IPS-18a (cell line): Measurements from ENCODE around the gene COLGALT1.

Source experiments
- H3K27ac ChIP-seq: one replicate; pipeline ENCODE4 v1.5.1; 2013; ENCODE audit warnings: low read length
- H3K27me3 ChIP-seq: one replicate; pipeline ENCODE4 v1.6.1; 2013; ENCODE audit warnings: mild to moderate bottlenecking, low read length; ENCODE audit not compliant: control insufficient read depth, insufficient read depth
- H3K36me3 ChIP-seq: one replicate; pipeline ENCODE4 v1.6.1; 2013; ENCODE audit warnings: low read depth, low read length; ENCODE audit not compliant: control insufficient read depth
- H3K4me1 ChIP-seq: one replicate; pipeline ENCODE4 v1.6.1; 2013; ENCODE audit warnings: low read depth, low read length; ENCODE audit not compliant: control insufficient read depth
- H3K4me3 ChIP-seq: one replicate; pipeline ENCODE4 v1.5.1; 2013; ENCODE audit warnings: low read length
- H3K9ac ChIP-seq: one replicate; pipeline ENCODE4 v1.6.1; 2013; ENCODE audit warnings: mild to moderate bottlenecking, low read length, moderate library complexity
- H3K9me3 ChIP-seq: one replicate; pipeline ENCODE4 v1.6.1; 2013; ENCODE audit warnings: low read depth, low read length; ENCODE audit not compliant: control insufficient read depth

COLGALT1 gene

DNA sequence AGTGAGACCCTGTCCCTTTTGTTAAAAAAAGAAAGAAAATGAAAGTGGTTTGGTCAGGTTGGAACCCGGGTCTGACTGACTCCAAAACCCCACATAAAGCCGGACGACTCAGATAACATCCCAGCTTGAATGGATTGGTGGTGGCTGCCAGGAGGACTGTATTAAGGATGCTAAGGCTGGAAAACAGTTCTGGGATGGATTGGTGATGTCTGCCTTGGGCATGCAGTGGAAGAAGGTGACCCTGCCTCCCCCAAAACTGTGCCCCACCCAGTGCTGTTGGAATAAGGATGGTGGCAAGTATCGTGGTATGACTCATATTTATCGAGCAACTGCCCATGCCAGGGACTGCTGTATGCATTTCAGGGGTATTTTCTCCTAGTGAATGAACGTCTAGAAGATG, 18.5 kb upstream of the COLGALT1 start:
- Histone ChIP-seq H3K4me1 (no peaks in the 10 kb centered on the region), H3K27me3 (peaks cover 7% of the 10 kb centered on the region), H3K9ac (no peak overlapping the region), H3K27ac (no peak overlapping the region), H3K9me3 (no peaks in the 10 kb centered on the region), H3K36me3 (no peaks in the 10 kb centered on the region), H3K4me3 (no peak overlapping the region)

DNA sequence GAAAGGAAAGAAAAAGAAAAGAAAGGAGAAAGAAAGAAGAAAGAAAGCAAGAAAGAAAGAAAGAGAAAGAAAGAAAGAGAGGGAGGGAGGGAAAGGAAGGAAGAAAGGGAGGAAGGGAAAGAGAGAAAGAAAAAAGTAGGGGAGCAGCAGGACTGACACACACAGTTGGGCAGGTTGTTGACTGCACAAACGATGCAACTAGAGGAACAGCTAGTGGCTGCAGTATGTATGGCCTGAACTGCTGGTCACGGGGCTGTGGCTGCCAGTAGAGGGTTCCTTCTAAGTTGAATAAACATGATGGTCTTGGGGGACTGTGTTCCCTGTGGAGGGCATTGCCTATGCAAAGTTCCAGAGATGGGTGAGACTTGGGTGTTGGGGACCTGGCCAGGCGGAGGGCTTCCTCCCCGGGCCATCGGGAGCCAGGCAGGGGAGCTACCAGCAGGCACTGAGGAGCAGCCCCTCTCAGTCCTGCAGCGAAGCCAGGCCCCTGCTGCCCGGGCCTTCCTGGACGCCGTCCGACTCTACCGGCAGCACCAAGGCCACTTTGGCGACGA, 16.7 kb upstream of the COLGALT1 start:
- Histone ChIP-seq H3K27me3 (peaks cover 7% of the 10 kb centered on the region), H3K36me3 (no peaks in the 10 kb centered on the region), H3K9me3 (no peaks in the 10 kb centered on the region), H3K4me1 (no peaks in the 10 kb centered on the region), H3K9ac (peak overlapping the region; percentile 9), H3K4me3 (peak overlapping the region; percentile 61), H3K27ac (no peak overlapping the region)

DNA sequence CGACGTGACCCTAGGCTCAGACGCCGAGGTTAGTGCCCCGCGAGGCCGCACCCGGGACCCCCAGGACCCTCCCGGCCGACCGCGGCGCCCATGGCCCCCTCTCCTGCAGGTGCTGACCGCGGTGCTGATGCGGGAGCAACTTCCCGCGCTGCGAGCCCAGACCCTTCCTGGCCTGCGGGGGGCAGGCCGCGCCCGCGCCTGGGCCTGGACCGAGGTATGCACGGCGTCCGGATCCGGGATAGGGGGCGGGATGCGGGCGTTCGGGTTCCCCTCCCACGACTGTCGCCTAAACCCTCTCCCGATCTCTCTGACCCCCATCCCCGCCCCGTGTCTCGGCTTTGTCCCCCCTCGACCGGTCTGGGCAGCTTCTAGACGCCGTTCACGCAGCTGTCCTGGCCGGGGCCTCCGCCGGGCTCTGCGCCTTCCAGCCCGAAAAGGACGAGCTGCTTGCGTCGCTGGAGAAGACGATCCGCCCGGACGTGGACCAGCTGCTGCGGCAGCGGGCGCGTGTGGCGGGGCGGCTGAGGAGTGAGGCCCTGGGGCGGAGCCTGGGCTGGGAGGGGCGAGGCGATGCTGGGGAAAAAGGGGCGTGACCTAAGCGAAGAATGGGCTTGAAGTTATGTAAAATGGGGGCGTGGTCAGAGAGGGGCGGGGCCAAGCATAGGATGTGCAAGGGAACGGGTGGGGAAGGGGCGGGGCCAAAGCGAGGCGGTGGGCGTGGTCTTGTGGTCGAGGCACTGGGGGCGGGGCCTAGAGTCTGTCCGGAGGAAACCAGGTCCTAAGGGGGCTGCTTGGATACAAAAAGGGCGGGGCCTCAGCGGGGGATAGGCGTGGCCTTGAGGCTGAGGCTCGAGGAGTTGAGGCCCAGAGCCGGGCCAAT, 16.0 kb upstream of the COLGALT1 start:
- Histone ChIP-seq H3K4me3 (peak overlapping the region; percentile 61), H3K27me3 (peaks cover 7% of the 10 kb centered on the region), H3K27ac (no peak overlapping the region), H3K9me3 (no peaks in the 10 kb centered on the region), H3K4me1 (no peaks in the 10 kb centered on the region), H3K36me3 (no peaks in the 10 kb centered on the region), H3K9ac (peak overlapping the region; percentile 9)

DNA sequence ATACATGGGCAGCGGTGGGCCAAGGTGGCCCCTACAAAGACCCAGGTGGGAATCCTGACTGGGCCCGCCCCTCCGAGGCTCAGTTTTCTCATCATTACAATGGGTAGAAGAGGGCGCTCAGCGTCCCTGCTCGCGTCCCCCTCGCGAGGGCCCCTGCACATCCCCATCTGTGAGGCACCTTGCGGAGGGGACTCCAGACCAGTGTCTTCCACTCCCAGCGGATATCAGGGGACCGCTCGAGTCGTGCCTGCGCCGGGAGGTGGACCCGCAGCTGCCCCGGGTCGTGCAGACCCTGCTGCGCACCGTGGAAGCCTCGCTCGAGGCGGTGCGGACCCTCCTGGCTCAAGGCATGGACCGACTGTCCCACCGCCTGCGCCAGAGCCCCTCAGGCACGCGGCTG, 15.3 kb upstream of the COLGALT1 start:
- Histone ChIP-seq H3K9me3 (no peaks in the 10 kb centered on the region), H3K4me3 (no peak overlapping the region), H3K36me3 (no peaks in the 10 kb centered on the region), H3K27me3 (peaks cover 7% of the 10 kb centered on the region), H3K27ac (no peak overlapping the region), H3K4me1 (no peaks in the 10 kb centered on the region), H3K9ac (no peak overlapping the region)

DNA sequence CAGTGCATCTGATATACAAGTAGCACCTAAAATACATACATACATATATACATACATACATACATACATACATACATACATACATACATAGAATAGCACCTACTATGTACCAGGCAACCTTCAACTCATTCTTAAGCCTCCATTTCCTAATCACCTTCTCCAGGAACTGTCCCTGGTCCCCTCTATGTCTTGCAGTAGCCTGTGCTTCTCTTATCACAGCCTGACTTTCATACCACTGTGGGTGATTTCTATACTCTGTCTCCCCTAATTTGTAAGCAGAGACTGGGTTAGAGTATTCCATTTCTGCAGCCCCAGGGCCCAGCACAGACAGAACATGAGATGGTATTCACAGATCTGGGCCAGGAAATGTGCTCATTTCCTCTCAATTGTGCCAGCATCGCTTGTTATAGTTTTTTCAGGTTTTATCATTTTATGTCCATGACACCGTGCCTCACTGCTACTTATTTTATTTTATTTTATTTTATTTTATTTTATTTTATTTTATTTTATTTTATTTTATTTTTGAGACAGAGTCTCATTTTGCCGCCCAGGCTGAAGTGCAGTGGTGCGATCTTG, 14.2 kb upstream of the COLGALT1 start:
- Histone ChIP-seq H3K4me1 (no peaks in the 10 kb centered on the region), H3K4me3 (no peak overlapping the region), H3K9me3 (no peaks in the 10 kb centered on the region), H3K27me3 (peaks cover 7% of the 10 kb centered on the region), H3K9ac (no peak overlapping the region), H3K36me3 (no peaks in the 10 kb centered on the region), H3K27ac (no peak overlapping the region)

DNA sequence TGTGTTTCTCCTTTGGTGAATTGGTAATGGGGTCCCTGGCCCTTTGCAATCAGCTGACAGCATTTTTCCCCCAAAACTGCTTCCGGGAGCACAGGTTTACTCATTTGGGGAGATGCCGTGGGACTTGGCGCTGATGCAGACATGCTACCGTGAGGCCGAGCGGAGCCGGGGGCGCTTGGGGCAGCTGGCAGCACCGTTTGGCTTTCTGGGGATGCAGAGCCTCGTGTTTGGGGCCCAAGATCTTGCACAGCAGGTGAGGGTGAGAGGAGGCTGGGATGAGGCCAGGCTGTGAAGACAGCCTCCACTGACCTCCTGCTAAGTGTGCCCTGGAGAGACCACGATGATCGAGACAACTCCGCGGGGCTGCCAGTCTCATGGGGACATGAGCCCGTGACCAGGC, 13.4 kb upstream of the COLGALT1 start:
- no peak overlapping the region for H3K27ac ChIP-seq

DNA sequence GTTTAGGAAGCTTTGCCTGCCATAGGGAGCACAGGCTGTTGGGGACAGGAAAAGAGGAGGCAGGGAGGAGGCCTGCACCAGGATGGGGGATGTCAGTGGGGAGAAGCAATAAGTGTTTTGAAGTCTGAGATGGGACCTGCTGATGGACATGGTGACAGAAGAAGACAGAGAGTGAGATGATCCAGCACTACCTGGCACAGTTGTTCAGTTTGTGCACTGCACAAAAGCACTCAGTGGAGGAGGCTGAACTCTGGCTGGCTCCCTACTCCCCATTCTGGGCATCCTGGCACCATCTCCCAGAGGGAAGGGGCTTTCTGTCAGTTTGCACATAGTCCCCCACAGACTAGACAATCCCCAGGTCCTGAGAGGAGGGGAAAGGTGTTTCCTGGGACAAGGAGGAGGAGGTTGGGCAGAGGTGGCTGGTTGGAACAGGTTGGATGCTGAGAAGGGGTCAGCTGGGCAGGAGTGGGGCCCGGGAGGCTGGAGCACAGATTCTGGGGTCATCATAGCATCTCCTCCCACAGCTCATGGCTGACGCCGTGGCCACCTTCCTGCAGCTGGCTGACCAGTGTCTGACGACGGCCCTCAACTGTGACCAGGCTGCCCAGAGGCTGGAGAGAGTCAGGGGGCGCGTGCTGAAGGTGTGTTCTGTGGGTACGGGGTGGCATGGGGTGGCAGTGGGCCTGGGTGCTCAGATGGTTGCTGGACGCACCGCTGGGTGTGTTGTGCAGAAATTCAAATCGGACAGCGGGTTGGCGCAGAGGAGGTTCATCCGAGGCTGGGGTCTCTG, 12.5 kb upstream of the COLGALT1 start:
- no peaks in the 10 kb centered on the region for H3K9me3 ChIP-seq
- H3K4me1 ChIP-seq: no peaks in the 10 kb centered on the region
- H3K4me3 ChIP-seq: no peak overlapping the region
- no peaks in the 10 kb centered on the region for H3K36me3 ChIP-seq
- no peak overlapping the region for H3K9ac ChIP-seq
- no peak overlapping the region for H3K27ac ChIP-seq
- peaks cover 7% of the 10 kb centered on the region for H3K27me3 ChIP-seq

More for the DNA sequence above, 13.4 kb upstream of the COLGALT1 start:
- H3K27me3 ChIP-seq: peaks cover 7% of the 10 kb centered on the region
- H3K4me1 ChIP-seq: no peaks in the 10 kb centered on the region
- no peak overlapping the region for H3K4me3 ChIP-seq
- no peaks in the 10 kb centered on the region for H3K36me3 ChIP-seq
- no peak overlapping the region for H3K9ac ChIP-seq
- no peaks in the 10 kb centered on the region for H3K9me3 ChIP-seq

DNA sequence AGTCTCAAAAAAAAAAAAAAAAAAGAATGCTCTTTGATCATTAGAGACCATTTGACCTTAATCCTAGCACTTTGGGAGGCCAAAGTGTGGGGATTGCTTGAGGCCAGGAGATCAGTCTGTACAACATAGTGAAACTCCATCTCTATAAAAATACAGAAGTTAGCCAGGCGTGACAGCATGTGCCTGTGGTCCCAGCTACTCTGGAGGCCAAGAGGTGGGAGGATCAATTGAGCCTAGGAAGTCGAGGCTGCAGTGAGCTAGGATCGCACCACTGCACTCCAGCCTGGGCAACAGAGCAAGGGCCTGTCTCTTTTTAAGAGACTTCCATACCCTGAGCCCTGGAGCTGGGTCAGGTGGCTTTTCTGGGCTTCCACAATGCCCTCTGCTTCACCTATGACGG, 11.5 kb upstream of the COLGALT1 start:
- no peaks in the 10 kb centered on the region for H3K36me3 ChIP-seq
- H3K27ac ChIP-seq: no peak overlapping the region
- no peaks in the 10 kb centered on the region for H3K4me1 ChIP-seq
- no peak overlapping the region for H3K9ac ChIP-seq
- no peaks in the 10 kb centered on the region for H3K27me3 ChIP-seq
- H3K9me3 ChIP-seq: no peaks in the 10 kb centered on the region
- no peak overlapping the region for H3K4me3 ChIP-seq

DNA sequence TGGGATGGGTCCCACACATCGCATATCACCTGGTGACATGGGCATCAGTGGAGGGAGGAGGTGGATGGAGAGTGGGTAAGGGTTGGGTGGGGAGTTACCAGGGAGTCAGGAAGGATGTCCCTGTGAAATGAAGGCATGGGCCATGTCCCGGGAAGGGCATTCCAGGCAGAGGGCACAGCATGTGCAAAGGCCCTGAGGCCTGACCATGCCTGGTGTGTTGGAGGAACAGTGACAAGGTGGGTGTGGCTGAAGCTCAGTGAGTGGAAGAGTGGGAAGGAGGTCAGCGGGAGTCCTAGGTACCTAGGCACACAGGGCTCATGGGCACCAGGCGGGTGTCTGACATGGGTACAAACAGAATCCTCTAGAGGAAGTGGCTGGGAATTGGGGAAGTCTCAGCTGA, 11.0 kb upstream of the COLGALT1 start:
- Histone ChIP-seq H3K27ac (no peak overlapping the region), H3K4me1 (no peaks in the 10 kb centered on the region), H3K9me3 (no peaks in the 10 kb centered on the region), H3K9ac (no peak overlapping the region), H3K36me3 (no peaks in the 10 kb centered on the region), H3K27me3 (no peaks in the 10 kb centered on the region), H3K4me3 (no peak overlapping the region)

DNA sequence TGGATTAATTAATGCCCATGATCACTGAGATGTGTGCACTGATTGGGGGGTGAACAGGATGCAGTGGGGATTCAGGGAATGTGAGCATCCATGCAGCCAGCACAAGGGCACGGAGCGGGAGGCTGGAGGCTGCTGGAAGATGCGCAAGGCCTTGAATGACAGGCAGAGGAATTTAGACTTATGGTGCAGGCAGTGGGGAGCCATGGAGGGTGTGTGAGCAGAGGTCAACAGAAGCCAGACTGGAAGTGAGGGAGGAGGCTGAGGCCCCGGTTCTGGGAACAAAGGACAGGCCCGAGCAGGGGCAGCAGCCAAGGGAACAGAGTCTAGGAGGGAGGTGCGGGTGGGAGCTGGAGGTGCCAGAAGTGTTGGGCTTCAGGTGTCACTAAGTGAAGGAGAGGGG, 7.3 kb upstream of the COLGALT1 start:
- no peak overlapping the region for H3K4me3 ChIP-seq
- no peaks in the 10 kb centered on the region for H3K9me3 ChIP-seq
- no peaks in the 10 kb centered on the region for H3K36me3 ChIP-seq
- no peak overlapping the region for H3K27ac ChIP-seq
- H3K9ac ChIP-seq: no peak overlapping the region
- H3K27me3 ChIP-seq: no peaks in the 10 kb centered on the region
- no peaks in the 10 kb centered on the region for H3K4me1 ChIP-seq

DNA sequence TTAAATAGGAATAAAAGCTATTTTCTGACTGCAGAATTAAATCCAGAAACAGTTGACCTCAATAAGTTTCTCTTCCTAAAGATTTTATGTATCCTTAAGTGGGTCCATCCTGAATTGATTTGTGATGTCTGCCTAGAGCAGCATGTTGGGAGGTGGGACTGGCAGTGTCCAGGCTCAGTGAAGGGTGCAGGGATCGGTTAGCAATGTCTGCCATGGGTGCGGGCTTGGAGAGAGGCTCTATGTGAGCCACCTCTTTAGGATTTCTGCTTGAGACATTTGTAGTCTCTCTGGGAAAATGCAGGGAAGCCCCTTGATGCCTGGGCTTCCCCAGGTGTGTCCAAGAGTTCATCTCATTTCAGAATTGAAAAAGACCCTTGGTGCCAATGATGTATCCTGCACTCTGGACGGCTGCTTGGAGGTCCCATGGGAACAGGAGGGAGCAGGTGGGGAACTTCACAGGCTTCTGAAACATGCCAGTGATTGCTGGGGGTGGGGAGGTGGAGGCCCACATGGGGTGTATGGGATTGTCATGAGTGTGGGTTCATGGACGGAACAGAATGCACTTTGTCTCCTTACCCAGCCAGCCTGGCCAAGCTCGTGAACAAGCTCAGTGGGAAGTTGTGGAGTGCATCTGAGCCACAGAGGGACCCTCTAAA, 6.2 kb upstream of the COLGALT1 start:
- Histone ChIP-seq H3K27ac (no peak overlapping the region), H3K27me3 (no peaks in the 10 kb centered on the region)

More for the DNA sequence above, 6.2 kb upstream of the COLGALT1 start:
- Histone ChIP-seq H3K36me3 (no peaks in the 10 kb centered on the region), H3K9me3 (no peaks in the 10 kb centered on the region), H3K4me3 (no peak overlapping the region), H3K4me1 (no peaks in the 10 kb centered on the region), H3K9ac (no peak overlapping the region)
